GM19467 (cell line): Measurements from ENCODE around the gene ARL15.

Experiments used
- ATAC-seq: cut with Tn5 transposase; IDR thresholded peaks from one replicate; pipeline ENCODE4 v1.9.1; 2021; ENCODE audit warnings: mild to moderate bottlenecking, moderate library complexity; ENCODE audit not compliant: unreplicated experiment

ARL15 gene

DNA sequence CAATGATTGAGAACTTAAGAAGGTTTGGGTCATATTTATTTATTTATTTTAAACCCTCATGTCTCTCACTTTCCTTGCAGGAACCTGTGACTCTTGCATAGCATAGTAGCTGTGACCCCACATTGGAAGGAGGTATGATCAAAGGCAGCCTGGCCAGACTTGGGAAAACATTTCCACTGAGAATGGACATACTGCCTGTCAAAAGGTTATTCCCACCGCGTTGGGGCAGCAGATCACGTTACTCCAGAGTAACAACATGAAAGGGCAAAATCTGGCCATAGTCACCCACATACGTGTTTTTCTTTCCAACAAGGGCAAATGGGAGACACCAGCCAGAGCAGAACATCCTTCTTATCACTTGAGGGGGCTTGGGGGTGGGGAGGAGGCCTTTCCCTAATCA lies 95.7 kb downstream of the ARL15 start:
- ATAC-seq = no peak

- ATAC-seq = no peak
These were observed 98.0 kb downstream of the ARL15 start for GRCh38 chr5:54212331-54212730.

DNA sequence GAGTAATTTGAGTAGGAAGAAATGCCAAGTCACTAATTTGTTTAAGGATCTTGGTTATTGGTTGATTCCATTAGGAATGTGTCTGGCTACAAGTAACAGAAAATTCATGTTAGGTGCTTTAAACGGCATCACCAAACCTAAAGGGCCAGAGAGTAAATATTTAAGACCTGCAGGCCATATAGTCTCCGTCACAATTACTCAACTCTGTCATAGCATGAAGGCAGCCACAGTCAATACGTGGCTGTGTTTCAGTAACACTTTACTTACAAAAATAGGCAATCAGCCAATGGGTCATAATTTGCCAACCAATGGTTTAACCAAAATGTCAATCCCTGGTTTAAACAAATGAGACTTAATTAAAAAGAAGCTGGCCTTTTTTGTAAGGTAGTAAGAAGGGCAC lies 98.5 kb downstream of the ARL15 start:
- no peak for ATAC-seq

DNA sequence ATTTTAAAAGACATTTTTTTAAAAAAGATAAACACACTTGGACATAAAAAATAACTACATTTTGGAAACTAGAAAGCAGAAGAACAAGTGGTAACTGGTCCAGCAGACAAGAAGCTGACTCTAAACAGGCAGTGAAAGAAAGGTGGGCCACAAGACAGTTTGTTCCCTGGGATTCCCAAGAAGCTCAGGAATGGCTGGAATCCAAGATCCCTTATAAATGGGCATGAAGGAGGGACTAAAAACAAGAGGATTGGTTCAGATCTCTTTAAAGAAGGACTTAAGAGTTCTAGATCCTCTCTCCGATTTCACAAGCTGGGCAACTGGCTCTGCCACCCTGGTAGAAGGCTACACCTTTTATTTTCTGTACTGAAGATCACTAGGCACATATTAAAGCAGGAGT lies 102.8 kb downstream of the ARL15 start:
- no peak for ATAC-seq

DNA sequence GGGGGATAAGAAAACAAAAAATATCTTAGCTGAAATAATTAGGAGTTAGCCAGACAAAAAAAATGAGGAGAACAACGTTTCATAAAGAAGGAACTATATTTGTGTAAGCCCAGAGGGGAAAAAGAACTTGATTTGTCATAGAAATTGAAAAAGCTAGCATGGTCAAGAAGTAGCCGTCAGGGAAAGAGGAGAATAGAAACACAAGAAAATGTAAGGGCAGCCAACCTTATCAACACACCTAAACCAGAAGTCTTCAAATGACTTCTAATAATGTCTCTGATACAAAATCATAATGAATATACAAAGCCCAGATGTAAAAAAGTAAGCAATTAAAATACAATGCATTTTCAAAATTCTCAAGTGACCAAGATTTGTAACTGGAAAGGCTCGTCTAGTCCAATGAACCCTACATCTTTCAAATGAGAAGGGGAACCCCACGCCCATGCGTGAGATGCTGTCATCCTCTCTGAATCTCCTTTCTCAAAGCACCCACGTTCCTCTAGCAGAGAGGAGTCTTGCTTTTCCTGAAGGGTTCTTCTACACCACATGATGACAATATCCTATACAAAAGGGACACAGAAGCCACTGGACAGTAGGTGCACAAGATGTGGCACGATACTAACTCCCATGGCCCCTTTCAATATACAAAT lies 103.7 kb downstream of the ARL15 start:
- ATAC-seq = peak; percentile 58

DNA sequence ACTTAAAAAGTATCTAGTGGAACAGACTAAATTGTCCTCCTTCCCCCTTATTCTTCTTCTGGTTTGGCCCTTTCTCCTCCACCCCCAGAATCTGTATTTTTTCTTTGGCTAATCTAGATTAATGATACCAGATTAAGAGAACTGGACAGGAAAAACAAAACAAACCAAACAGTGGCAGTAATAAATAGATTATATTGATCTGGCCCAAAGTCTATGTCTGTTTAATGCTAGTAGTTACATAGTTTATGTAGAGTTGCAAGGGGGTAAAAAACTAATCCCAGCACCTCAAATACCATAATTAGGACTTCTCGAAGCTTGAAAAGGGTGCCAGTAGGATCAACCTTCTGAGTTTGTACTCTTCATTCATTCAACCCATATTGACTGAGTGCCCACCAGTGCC lies 104.5 kb downstream of the ARL15 start:
- no peak for ATAC-seq

- no peak for ATAC-seq
These were observed 104.9 kb downstream of the ARL15 start for GRCh38 chr5:54205453-54205852.

GRCh38 chr5:54197018-54197417 lies 113.4 kb downstream of the ARL15 start:
- no peak for ATAC-seq

GRCh38 chr5:54195701-54196100 lies 114.7 kb downstream of the ARL15 start:
- ATAC-seq = no peak

GRCh38 chr5:54194318-54194717 lies 116.1 kb downstream of the ARL15 start:
- no peak for ATAC-seq

GRCh38 chr5:54187694-54188093 lies 122.7 kb downstream of the ARL15 start:
- ATAC-seq = no peak

DNA sequence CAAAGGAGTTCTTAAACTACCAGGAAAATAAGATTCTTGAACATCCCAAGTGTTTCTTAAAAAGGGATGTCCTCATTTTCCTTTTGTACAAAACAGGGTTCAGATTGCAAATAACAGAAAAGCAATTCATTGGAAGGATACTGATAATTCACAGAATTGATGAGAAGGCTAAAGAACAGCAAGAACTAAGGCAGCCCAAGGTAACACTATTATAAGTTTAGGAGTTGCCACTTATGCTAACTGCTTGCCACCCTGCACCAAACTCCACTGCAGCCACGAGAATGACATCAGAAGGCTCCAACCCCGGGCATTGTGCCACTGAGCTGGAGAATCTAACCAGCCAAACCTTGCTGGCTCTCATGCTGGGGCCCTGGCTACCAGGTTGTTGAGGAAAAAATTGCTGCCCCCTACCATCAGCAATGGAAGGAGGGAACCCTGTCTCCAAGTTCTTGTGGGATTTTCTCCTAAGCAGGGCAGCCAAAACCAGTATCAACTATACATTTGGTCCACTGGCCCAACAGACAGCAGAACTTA lies 123.4 kb downstream of the ARL15 start:
- no peak for ATAC-seq

- no peak for ATAC-seq
These were observed 124.3 kb downstream of the ARL15 start for GRCh38 chr5:54186108-54186507.

DNA sequence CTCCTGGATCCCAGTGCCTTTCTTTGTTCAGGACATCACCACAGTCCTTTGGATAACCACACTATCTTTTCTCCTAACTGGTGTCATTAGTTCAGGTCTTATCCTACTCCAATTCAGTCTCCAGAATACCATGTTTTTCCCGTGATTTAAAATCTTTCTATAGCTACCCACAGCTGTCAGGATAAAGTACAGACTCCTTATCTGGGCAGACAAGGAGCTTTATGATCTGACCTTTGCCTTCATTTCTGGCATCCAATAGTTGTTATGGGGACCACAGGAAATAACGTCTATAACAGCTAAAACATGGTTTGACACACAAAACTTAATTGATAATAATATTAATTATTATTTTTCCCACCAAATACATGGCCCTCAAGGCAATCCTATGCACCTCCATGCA lies 125.6 kb downstream of the ARL15 start:
- no peak for ATAC-seq

GRCh38 chr5:54180630-54181031 lies 129.7 kb downstream of the ARL15 start:
- ATAC-seq = no peak

DNA sequence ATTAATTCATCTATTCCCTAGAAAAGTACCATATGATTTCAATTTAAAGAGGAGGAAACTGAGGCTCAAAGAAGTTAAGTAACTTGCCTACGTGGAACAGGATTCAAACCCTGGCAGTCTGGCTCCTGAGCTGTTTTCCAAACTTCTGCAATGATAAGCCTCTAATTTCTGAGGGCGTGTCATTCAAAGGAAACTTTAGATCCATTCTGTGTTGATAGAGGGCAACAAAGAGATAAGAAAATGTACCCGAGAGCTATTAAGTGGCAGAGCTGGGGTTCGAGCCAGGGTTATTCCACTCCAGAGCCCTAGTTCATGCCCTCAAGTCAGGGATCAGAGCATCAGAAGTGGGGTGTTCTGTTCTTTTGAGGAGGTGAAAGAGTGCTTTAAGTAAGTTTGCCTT lies 131.4 kb downstream of the ARL15 start:
- ATAC-seq = no peak

GRCh38 chr5:54178207-54178606 lies 132.2 kb downstream of the ARL15 start:
- ATAC-seq = no peak

DNA sequence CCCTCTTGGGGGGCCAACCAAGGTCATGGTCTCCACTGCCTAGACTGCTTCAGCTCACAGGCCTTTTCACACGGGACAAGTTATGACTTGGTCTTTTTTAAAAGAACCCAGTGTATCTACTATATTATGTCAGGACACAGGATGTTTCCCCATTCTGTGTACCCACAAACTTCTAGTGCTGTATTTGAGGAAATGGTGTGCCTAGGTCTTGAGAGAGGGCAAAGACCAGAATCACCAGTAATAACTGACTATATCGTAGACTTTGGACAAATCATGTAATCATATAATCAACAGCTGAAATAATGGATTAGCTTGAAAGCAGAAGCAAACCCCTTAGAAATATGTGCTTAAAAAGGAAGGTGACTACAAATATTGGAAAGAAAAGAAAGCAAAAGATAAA lies 133.3 kb downstream of the ARL15 start:
- no peak for ATAC-seq

GRCh38 chr5:54176066-54176830 lies 134.1 kb downstream of the ARL15 start:
- ATAC-seq = no peak

DNA sequence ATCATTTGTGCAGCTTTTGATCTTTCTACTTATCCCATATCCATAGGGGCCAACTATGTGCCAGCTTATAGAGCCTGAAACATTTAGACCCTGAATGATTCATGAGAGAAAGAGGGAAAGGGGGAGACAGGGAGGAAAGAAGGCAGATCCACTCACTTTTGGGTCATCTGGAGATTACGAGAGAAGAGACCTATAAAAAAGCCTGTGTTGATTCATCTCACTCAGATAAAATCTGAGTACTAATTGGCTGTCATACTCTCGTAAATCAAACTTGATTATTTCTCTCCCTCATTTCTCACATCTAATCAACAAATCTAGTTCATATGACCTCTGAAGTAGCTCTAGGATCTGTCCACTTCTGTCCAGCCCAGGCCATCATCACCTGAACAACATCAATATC lies 137.1 kb downstream of the ARL15 start:
- no peak for ATAC-seq

DNA sequence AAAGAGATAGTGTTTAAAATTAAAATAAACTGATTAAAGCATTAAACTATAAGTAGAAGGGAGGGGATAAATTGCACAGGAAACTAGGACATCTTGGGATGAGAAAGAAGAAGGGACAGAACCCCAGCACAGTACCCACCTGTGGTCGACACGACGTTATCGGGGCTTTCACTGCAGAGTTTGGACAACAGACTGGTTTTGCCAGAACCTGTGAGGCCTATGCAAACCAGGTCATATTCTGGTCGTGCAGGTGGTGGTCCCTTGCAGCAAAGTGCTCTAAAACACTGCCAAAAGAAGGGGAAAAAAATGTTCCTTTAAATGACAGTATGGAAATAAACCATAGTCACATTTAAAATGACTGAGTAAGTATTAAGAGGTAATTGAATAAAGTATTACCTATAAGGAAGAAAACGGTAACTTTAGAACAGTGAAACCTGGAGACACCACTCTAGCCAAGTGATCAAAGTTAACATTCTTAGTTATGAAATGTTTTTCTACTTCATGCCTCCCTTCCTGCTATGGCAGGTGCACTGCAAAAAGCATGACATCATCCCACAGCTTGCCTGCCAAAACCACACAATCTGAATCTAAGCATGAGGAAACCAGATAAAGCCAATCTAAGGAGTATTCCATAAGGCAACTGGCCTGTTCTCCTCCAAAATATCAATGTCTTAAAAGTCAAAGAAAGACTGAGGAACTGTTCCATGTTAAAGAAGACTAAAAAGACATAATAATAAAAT lies 138.6 kb downstream of the ARL15 start:
- ATAC-seq = no peak

DNA sequence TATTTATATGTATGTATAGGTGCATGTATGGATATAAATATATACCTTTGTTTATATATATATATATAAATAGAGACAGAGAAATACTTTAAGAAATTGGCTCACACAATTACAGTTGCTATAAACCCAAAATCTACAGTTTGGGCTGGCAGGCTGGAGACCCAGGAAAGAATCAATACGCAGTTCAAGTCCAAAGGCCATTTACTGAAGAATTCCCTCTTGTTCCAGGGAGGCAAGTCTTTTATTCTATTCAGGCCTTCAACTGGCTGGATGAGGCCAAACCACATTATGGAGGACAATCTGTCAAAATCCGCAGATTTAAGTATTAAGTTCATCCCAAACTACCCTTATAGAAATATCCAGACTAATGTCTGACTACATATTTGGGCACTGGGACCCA lies 144.7 kb downstream of the ARL15 start:
- ATAC-seq = no peak
